GM21786 (cell line): Measurements from ENCODE around the gene SHISAL1.
"Not testable (repeated sequence)": the region's sequence is repeated elsewhere in the genome, so short reads cannot be mapped to it uniquely, and the experiment has no call there.

Experiments used
- ATAC-seq: cut with Tn5 transposase; IDR thresholded peaks from one replicate; pipeline ENCODE4 v1.9.1; 2021; ENCODE audit not compliant: unreplicated experiment

SHISAL1 gene

GRCh38 chr22:44305455-44305854, 7.3 kb downstream of the SHISAL1 start:
- ATAC-seq: no peak

DNA sequence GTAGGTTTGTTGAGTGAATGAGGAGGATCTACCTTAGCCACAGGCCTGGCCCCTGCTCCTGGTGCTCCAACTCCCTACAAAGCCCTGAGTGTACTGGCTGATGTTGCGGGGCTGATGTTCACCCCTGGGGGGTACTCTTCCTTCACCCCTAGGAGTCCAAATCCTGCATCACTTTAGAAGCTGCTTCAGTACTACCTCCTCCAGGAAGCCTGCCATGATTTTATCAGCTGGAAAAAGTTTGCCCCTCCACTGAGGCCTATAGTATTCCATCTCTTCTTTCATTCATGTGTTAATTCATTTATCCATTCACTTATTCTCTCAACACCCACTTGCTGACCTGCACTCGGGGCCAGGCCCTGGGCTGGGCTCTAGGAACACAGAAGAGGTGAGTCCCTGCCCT, 7.8 kb downstream of the SHISAL1 start:
- no peak for ATAC-seq

GRCh38 chr22:44304354-44304753, 8.4 kb downstream of the SHISAL1 start:
- ATAC-seq: no peak

- ATAC-seq: not testable (repeated sequence)
These were observed 10.4 kb downstream of the SHISAL1 start for GRCh38 chr22:44302363-44302762.

GRCh38 chr22:44301039-44301438, 11.7 kb downstream of the SHISAL1 start:
- no peak for ATAC-seq

DNA sequence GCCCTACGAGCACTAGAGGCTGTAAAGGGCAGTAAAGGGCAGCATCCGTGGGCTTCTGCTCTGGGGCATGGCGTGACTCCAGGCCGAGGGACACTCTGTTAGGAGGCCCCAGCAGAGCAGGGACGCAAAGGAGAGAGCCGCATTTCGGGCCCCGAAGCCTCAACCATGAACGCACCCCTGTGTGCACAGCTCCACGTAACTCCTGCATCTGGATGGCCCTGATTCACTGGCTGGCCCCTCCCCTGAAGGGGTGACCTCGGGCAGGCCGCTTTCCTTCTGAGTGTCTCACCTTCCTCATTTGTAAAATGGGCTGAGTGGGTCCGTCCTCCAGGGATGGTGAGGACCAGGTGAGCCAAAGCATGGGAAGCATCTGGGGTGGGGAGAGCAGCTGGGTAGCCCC, 13.6 kb downstream of the SHISAL1 start:
- no peak for ATAC-seq

DNA sequence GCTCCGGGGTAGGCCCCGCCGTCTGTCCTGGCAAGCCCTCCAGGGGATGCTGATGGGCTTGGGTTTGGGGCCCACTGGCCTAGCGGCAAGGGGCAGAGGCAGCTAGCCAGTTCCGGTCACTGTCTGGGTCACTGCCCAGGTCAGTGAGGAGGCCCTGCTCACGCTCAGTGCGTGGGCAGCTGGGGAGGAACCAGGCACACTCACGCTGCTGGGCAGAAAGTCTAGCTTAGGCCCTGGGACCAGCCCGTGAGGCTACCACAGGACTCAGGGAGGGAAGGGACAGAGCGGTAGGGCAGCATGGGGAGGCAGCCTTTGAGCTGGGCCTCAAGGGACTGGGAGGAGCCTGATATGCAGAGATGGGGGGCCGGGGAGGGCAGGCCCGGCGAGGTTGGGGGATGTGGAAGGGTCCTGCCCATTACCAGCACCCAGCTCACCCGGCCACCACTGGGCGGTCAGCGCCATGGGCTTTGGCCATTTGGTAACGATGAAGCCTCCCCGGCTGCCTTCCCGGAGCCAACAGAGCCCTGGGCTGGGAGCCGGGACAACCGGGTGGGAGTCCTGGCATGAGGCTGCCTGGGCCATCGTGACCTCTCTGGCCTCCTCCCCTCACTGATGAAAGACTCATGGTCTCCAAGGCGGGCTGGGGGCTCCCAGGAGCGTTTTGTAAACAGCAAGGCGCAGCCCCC, 14.2 kb downstream of the SHISAL1 start:
- no peak for ATAC-seq

- no peak for ATAC-seq
These were observed 15.2 kb downstream of the SHISAL1 start for GRCh38 chr22:44297470-44298061.

GRCh38 chr22:44295406-44295805, 17.3 kb downstream of the SHISAL1 start:
- no peak for ATAC-seq

DNA sequence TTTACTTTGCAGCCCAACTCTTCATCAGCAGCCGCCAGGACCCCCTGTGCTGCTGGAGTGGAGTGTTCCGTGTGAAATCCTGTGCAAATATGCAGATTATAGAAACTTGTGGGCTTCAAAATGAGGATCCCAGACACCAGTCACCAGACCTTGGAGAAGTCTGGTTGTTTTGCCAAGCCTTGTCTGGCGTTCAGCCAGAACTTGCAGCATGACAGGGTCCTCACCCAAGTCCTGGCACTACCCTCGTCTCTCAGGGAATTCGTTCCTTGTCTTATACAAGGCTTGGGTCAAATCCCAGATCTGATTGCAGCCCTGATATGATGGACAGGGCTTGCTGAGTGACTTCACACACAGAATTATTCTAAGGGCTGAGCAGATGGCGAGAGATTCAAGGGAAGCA, 18.9 kb downstream of the SHISAL1 start:
- ATAC-seq: no peak

GRCh38 chr22:44293034-44293433, 19.7 kb downstream of the SHISAL1 start:
- no peak for ATAC-seq

GRCh38 chr22:44292521-44292920, 20.2 kb downstream of the SHISAL1 start:
- ATAC-seq: no peak

DNA sequence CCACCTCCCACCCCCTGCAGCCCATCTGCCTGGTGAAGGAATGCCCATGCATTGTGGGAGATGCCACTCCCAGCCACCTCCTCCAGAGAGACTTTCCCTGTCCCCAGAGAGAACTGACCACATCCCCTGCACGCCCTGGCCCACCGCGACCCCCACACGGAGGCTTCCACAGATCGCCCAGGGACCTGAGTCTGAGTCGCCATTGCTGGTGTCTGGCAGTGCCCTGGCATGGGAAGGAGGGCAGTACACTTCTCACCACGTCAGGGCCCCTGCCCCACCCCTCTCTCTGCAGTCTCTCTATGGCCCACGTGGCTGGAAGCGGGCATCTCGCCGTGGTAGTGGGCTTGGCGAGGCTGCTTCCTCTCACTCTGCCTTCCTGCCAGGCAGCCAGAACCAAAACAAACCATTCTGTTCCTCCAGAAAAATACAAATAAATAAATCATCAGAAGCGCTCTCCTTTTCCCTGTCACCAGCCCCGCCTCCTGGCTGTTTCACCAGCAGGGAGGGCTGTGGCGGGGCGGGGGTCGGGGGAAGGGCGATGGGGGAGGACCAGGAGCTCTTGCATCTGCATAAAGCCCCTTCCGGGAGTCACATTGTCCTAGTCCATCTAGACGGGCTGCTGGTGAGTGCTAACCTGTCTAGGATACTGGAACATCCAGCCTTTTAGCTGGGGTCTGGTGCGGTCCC, 20.9 kb downstream of the SHISAL1 start:
- ATAC-seq: no peak

GRCh38 chr22:44291265-44291664, 21.5 kb downstream of the SHISAL1 start:
- no peak for ATAC-seq

- no peak for ATAC-seq
These were observed 23.2 kb downstream of the SHISAL1 start for GRCh38 chr22:44289414-44290171.

GRCh38 chr22:44288913-44289312, 23.8 kb downstream of the SHISAL1 start:
- ATAC-seq: no peak

DNA sequence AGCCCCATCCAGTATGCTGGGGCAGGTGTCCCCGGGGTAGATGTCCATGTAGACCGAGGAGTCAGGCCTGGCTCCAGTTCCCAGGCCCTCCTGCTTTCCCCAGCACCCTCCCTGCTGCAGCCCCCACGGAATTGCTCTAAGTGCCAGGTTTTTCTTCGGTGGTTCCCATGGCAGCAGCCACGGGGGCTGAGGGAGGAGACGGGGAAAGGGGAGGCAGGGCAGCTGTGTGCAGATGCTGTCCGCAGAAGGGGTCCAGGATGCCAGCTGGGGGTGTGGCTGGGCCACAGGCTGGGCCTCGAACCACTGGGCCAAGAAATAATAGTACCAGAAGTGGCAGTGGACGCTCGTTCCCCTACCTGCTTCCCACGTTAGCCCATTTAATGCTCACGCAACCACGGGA, 25.0 kb downstream of the SHISAL1 start:
- ATAC-seq: no peak

DNA sequence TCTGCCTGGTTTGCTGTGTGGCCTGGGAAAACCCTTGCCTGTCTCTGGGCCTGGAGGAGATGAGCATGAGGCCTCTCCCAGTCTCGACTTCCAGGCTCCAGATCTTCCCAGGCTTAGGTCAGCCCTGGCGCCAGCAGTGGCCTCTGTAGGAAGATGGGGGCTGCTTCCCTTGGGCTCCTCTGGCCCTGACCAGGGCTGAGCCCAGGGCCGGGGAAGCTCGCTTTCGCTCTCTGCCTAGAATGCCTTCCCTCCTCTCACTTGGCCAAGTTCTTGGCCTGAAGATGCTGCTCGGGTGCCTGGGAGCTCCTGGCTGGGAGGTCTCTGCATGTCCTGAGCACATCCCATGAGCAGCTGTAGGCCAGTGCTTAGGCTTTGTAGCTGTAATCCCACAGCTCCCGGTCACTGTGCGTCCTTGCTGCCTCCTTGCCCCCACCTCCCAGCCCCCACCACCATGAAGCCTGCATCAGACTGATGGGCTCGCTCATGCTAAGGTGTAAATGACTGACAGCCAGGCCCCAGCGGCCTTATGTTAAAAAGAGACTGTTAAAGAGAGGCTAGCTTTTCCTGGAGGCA, 25.5 kb downstream of the SHISAL1 start:
- no peak for ATAC-seq

DNA sequence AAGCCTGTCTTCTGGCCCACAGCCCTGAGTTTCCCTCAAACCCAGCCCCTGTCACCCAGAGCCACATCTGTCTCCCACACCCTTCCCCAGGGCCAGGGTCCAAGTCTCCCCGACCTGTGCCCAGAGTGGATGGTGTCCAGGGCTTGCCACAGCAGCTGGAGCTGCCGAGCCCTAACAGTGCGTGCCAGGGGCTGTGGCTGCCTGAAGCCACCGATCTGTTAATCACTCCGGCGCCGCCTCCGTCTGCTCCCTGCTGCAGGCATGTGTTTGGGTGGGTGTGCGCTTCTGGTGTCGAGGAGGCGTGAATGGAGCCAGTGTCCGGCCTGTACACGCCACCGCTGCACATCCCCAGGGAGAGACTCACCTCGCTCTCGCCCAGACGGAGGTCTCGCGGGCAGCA, 26.1 kb downstream of the SHISAL1 start:
- ATAC-seq: no peak

DNA sequence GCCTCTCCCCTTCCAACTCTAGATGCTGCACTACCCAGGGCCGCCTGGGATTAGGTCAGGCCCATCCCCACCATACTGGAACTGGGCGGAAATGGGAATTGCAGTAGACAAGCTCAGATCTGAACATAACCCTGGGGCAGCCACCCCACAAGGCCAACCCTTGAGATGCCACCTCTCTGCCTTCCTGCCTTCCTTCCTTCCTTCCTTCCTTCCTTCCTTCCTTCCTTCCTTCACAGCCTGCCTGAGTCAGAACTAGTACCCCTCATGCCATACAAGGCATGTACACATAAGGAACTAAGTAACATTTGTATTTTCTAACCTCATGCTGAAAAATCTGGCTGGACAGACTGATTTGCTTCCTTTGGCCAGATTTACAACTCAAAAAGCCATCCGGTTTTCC, 28.0 kb downstream of the SHISAL1 start:
- ATAC-seq: no peak
